Esophagus squamous epithelium (tissue), 5 donors: Measurements from ENCODE around the gene CDH18. TPM values are rescaled to one million over a fixed set of nuclear protein-coding genes. Genes with fewer than 3 reads are reported as not detected.

Experiments
- DNase-seq: peaks from one replicate; lab custom pipeline; 2025; lab: John Stamatoyannopoulos, UW
- H3K27ac ChIP-seq, 4 donors: fragments of 200-600 bp; sonication (generic); one replicate each; pipeline ENCODE4 v1.5.1; 2016 to 2019; ENCODE audit warnings: mild to moderate bottlenecking in 1 of 4
- H3K27me3 ChIP-seq, 4 donors: fragments of 200-600 bp; sonication (generic); 1 replicate in 3 of 4; 2 replicates in 1 of 4; pipeline versions ENCODE4 v1.5.1 to v1.6.0; 2017 to 2021; ENCODE audit warnings: antibody characterized with exemption in 1 of 4
- H3K36me3 ChIP-seq, 3 donors: fragments of 200-600 bp; sonication (generic); one replicate each; pipeline ENCODE4 v1.5.1; 2016 to 2019
- H3K4me1 ChIP-seq, 3 donors: fragments of 200-600 bp; sonication (generic); one replicate each; pipeline ENCODE4 v1.5.1; 2017 to 2019
- H3K4me3 ChIP-seq, 4 donors: fragments of 200-600 bp; sonication (generic); 1 replicate in 3 of 4; 2 replicates in 1 of 4; pipeline ENCODE4 v1.5.1; 2016 to 2019; ENCODE audit warnings: mild to moderate bottlenecking in 2 of 4, moderate library complexity in 1 of 4
- H3K9me3 ChIP-seq, 3 donors: fragments of 200-600 bp; sonication (generic); one replicate each; pipeline ENCODE4 v1.5.1; 2016 to 2019
- POLR2A ChIP-seq, 4 donors: fragments of 450-650 bp; IDR thresholded peaks; one replicate each; pipeline ENCODE4 v1.6.1; 2017; ENCODE audit warnings: antibody characterized with exemption in 4 of 4, mild to moderate bottlenecking in 4 of 4, moderate library complexity in 3 of 4
- WGBS, 2 donors: methylation state at CpG; one replicate each; pipeline ENCODE4 v1.1.5; 2018; 5-methylcytosine and 5-hydroxymethylcytosine counted together
- intact Hi-C: fragments of 100-400 bp; cut with DNase I; formaldehyde crosslinking; loops from one replicate; pipeline ENCODE4 v1.15.0; 2022
- total RNA-seq, 4 donors: library from RNA; depleted of rRNA; stranded (reverse); fragments of >200 nt; gene quantifications; one replicate each; pipeline ENCODE4 v1.1.0, GENCODE V29; 2016
- TF ChIP-seq, protein P1 (sequence below), 6 experiments: fragments of 450-650 bp in 4 of 6; fragments of 200-600 bp in 2 of 6; sonication (generic) in 2 of 6; IDR thresholded peaks; one replicate each; pipeline ENCODE4 v1.5.1; 2016 to 2019; ENCODE audit warnings: antibody characterized with exemption in 6 of 6, mild to moderate bottlenecking in 4 of 6, moderate library complexity in 4 of 6
- donor health status: DM: yes; HTN: yes; CAD: no.

The CDH18 gene
- total RNA-seq, 4 donors from 2014 or later: not detected

DNA sequence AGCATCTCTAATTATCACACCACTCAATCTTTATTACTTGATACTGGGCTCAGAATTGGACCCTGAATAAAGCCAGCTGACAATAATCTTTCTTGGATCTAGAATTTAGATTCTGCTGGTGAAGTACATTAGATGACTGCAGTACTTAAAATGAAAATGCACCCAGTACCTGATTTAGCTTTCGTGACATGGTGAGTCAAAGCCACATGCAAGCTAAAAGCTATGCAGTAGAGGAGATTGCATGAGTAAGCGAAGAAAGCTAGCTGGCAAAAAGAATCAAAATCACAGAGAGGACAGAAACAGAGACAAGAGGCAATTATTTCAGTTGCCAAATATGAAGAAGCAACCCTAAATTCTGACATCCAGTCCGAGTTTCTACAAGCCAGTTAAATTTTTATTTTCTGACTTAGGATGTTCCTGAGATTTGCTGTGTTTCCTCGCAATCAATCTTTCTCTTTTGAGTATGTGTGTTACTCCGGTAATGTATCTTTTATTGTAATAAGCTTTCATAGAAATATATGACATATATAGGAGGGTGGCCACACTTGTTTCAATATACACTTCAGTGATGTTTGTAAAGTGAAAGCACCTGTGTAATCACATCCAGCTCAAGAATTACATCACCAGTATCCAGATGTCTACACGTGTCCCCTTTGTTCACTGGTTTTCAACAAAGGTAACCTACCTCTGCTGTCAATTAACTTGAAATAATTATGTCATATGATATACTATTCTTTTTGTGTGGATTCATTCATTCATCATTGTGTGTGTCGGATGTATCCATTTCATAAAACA, 101.7 kb downstream of the CDH18 start:
- no peaks in the 10 kb centered on the region for H3K36me3 ChIP-seq
- TF ChIP-seq, protein P1, sequence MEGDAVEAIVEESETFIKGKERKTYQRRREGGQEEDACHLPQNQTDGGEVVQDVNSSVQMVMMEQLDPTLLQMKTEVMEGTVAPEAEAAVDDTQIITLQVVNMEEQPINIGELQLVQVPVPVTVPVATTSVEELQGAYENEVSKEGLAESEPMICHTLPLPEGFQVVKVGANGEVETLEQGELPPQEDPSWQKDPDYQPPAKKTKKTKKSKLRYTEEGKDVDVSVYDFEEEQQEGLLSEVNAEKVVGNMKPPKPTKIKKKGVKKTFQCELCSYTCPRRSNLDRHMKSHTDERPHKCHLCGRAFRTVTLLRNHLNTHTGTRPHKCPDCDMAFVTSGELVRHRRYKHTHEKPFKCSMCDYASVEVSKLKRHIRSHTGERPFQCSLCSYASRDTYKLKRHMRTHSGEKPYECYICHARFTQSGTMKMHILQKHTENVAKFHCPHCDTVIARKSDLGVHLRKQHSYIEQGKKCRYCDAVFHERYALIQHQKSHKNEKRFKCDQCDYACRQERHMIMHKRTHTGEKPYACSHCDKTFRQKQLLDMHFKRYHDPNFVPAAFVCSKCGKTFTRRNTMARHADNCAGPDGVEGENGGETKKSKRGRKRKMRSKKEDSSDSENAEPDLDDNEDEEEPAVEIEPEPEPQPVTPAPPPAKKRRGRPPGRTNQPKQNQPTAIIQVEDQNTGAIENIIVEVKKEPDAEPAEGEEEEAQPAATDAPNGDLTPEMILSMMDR (IDR thresholded peaks at IDR 0.05): no peak
- no peak for TF ChIP-seq POLR2A (IDR thresholded peaks at IDR 0.05)
- no peaks in the 10 kb centered on the region for H3K4me1 ChIP-seq
- no peaks in the 10 kb centered on the region for H3K9me3 ChIP-seq
- no peak for DNase-seq
- 65 to 67% methylated on average over 7 of the region's 7 CpGs for WGBS, 2 donors
- intact Hi-C loops: no loop called here
- no peak overlapping the region for H3K4me3 ChIP-seq
- H3K27ac ChIP-seq: no peak overlapping the region
- H3K27me3 ChIP-seq: no peaks in the 10 kb centered on the region

DNA sequence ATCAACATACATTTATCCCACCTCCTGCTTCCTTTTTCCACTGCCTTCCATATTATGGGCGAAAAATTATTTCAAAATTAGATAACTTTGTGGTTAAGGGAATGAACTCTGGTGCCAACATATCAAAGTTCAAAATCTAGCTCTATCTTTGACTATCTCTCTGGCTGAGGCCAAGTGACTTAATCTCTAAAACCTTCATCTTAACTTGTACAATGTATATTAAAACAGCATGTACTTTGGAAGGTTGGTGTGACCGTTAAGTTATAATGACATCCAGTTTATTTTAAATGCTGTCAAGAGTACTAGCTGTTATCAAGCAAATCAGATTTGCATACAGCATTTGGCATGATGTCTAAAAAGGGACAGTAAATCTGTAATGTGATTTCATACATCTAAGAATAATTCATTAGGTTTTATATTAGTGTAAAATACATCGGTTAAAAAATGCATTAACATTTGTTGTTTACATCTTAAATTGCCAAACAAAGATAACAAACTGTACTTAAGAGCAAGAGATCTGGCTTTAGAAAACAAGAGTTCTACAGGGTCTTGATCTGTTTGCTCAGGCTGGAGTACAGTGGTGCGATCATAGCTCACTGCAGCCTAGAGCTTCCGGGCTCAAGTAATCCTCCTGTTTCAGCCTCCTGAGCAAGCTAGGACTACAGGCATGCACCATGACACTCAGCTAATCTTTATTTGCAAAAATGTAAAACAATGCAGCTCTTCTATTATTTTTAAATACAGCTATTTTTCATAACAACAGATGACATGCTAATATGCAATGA, 102.8 kb downstream of the CDH18 start:
- TF ChIP-seq, protein P1 (IDR thresholded peaks at IDR 0.05): no peak
- TF ChIP-seq POLR2A (IDR thresholded peaks at IDR 0.05): no peak
- H3K4me1 ChIP-seq: no peaks in the 10 kb centered on the region
- H3K27me3 ChIP-seq: no peaks in the 10 kb centered on the region
- WGBS, 2 donors: 70 to 73% methylated on average over 5 of the region's 5 CpGs
- no peak for DNase-seq
- intact Hi-C loops: no loop called here
- H3K27ac ChIP-seq: no peak overlapping the region
- H3K9me3 ChIP-seq: no peaks in the 10 kb centered on the region
- H3K4me3 ChIP-seq: no peak overlapping the region
- no peaks in the 10 kb centered on the region for H3K36me3 ChIP-seq

DNA sequence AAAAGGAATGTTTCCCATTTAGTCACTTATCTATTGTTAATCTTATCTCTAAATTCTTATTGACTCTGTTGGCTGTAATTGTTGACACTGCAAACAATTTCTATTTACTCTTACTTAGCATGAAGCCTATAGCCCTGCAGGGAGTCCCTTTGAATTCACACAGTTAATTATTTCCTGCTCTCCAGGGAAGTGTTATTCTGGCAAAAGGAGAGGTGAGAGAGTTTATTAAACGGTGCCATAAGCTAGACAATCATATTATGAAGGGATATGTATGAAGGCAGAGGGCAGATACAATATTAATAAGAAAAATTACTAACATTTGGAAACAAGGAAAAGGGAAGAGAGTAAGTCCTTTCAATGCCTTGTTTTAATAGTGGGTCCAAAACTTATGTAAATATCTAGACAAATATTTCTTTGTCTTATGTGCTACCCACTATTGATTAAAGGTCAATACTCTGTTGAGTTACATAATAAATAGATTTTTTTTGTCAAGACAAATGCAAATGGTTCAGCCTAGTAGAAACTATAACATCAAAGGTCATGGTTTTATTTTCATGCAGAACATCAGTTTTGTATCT, 107.1 kb downstream of the CDH18 start:
- Histone ChIP-seq H3K27me3 (no peaks in the 10 kb centered on the region), H3K36me3 (no peaks in the 10 kb centered on the region), H3K27ac (no peak overlapping the region), H3K9me3 (no peaks in the 10 kb centered on the region), H3K4me3 (no peak overlapping the region), H3K4me1 (no peaks in the 10 kb centered on the region)
- DNase-seq: no peak
- TF ChIP-seq, protein P1 (IDR thresholded peaks at IDR 0.05): no peak
- no peak for TF ChIP-seq POLR2A (IDR thresholded peaks at IDR 0.05)
- 0 to 6% methylated on average over 1 of the region's 1 CpG for WGBS, 2 donors
- intact Hi-C loops: no loop called here

DNA sequence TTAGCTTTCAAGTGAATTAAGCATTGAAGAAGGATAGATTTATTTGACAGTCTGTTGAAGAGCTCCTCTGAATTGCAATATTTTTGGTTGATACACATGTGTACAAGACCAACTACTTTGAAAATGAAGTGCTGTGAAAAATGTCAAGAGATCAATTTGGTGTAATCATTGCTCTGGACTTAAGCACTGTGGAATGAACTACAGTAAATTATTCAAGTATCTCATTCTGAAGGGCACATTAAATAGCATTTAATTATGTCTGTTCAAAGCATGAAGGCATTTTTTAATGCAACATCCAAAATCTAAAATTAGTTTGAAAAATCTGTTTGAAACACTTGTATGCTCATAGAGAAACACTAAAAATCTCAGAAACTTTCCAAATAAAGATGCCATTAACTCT, 107.5 kb downstream of the CDH18 start:
- no peaks in the 10 kb centered on the region for H3K9me3 ChIP-seq
- intact Hi-C loops: no loop called here
- H3K36me3 ChIP-seq: no peaks in the 10 kb centered on the region
- H3K27me3 ChIP-seq: no peaks in the 10 kb centered on the region
- no peak overlapping the region for H3K27ac ChIP-seq
- H3K4me1 ChIP-seq: no peaks in the 10 kb centered on the region
- no peak for DNase-seq
- H3K4me3 ChIP-seq: no peak overlapping the region
- TF ChIP-seq, protein P1 (IDR thresholded peaks at IDR 0.05): no peak
- no peak for TF ChIP-seq POLR2A (IDR thresholded peaks at IDR 0.05)

DNA sequence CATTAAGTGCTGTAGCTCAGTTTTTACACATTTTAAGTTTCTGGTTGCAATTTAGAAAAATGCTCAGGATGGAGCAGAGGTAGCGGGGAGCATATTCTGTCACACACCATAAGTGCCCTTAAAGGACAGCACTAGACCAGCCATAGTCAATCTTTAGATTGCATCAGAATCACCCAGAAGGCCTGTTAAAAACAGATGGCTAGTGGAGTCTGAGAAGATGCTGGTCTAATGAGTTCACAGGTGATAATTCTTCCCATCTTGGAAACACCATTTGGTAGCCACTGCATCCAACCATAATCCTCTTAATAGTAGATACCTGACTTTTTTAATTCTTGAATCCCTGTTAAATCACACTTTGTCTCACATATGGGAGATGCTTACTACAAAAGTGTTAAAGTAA, 113.2 kb downstream of the CDH18 start:
- Histone ChIP-seq H3K36me3 (no peaks in the 10 kb centered on the region), H3K4me3 (no peak overlapping the region), H3K27ac (no peak overlapping the region), H3K4me1 (no peaks in the 10 kb centered on the region), H3K27me3 (no peaks in the 10 kb centered on the region), H3K9me3 (peaks cover 0 to 5% (median 0%) of the 10 kb centered on the region in 3 donors)
- intact Hi-C loops: no loop called here
- 86 to 100% methylated on average over 1 of the region's 1 CpG for WGBS, 2 donors
- TF ChIP-seq, protein P1 (IDR thresholded peaks at IDR 0.05): no peak
- TF ChIP-seq POLR2A (IDR thresholded peaks at IDR 0.05): no peak
- no peak for DNase-seq
